Endothelial cell of umbilical vein (primary cell): ENCODE results near the gene ZNF892. TPM values are rescaled to one million over a fixed set of nuclear protein-coding genes. Genes with fewer than 3 reads are reported as not detected.

Source experiments
- BruUV-seq: library from RNA; stranded (reverse); fragments of 400-500 nt; replicated peaks from 2 replicates; lab custom pipeline; 2021; lab: Mats Ljungman, UMichigan
- CTCF ChIA-PET: fragments of 300-600, 350-600 bp; sonication (Branson Sonifier 250); formaldehyde crosslinking; loops from one replicate; lab custom pipeline; 2021; ENCODE audit warnings: antibody characterized with exemption, inconsistent platforms; lab: Charles Lee
- POLR2A ChIA-PET: fragments of 300-600, 350-600 bp; sonication (Branson Sonifier 250); formaldehyde crosslinking; loops from one replicate; lab custom pipeline; 2021; ENCODE audit warnings: antibody characterized with exemption, inconsistent platforms; lab: Charles Lee
- DNase-seq: peaks from one replicate; pipeline ENCODE4 v3.0.0-alpha.2; 2011; ENCODE audit warnings: low read depth, low spot score
- FAIRE-seq: peaks from 2 replicates; lab custom pipeline; 2011; peaks lifted over from hg19 to GRCh38; lab: Jason Lieb, UNC
- H2AFZ ChIP-seq: 2 replicates; pipeline ENCODE4 v1.6.0; 2012; ENCODE audit warnings: low read depth, low read length, control low read depth, inconsistent platforms
- H3K27ac ChIP-seq: 2 replicates; pipeline ENCODE4 v1.5.1; 2011; ENCODE audit warnings: low read depth, mild to moderate bottlenecking, control low read depth, low read length, moderate library complexity; ENCODE audit not compliant: insufficient read depth
- H3K27me3 ChIP-seq, 2 experiments: 2 replicates each; pipeline versions ENCODE4 v1.6.0 to v1.6.1; 2011; ENCODE audit warnings: low read length in 2 of 2, mixed read lengths in 1 of 2; ENCODE audit not compliant: control insufficient read depth in 2 of 2, insufficient read depth in 2 of 2
- H3K36me3 ChIP-seq, 2 experiments: 2 replicates in 1 of 2; 3 replicates in 1 of 2; pipeline ENCODE4 v1.5.1; 2011; ENCODE audit warnings: low read length in 2 of 2, mild to moderate bottlenecking in 1 of 2, moderate library complexity in 1 of 2; ENCODE audit not compliant: control insufficient read depth in 2 of 2, insufficient read depth in 2 of 2; ENCODE audit errors: extremely low read depth in 1 of 2
- H3K4me1 ChIP-seq: 3 replicates; pipeline ENCODE4 v1.5.1; 2011; ENCODE audit warnings: mild to moderate bottlenecking, low read length; ENCODE audit not compliant: control insufficient read depth, insufficient read depth; ENCODE audit errors: extremely low read depth
- H3K4me2 ChIP-seq: 2 replicates; pipeline ENCODE4 v1.6.1; 2011; ENCODE audit warnings: low read length, control low read depth, mixed read lengths; ENCODE audit not compliant: insufficient read depth
- H3K4me3 ChIP-seq, 3 experiments: fragments of 200-600 bp in 1 of 3; sonication (generic), shearing (Covaris generic) in 1 of 3; replicated peaks in 1 of 3; 2 replicates each; pipeline ENCODE4 v1.5.1; 2011 to 2016; ENCODE audit warnings: control low read depth in 3 of 3, low read length in 3 of 3, mild to moderate bottlenecking in 2 of 3, inconsistent platforms in 1 of 3, low read depth in 1 of 3, moderate library complexity in 1 of 3; ENCODE audit not compliant: insufficient read depth in 1 of 3
- H3K79me2 ChIP-seq: 2 replicates; pipeline ENCODE4 v1.6.0; 2012; ENCODE audit warnings: low read length, inconsistent platforms; ENCODE audit not compliant: control insufficient read depth, insufficient read depth
- H3K9ac ChIP-seq: replicated peaks from 2 replicates; pipeline ENCODE3; 2011; ENCODE audit warnings: low read length, control low read depth; ENCODE audit not compliant: insufficient read depth; ENCODE audit errors: extremely low read depth
- H3K9me1 ChIP-seq: replicated peaks from 3 replicates; pipeline ENCODE4 v1.6.0; 2011; ENCODE audit warnings: mild to moderate bottlenecking, low read length; ENCODE audit not compliant: control insufficient read depth, insufficient read depth; ENCODE audit errors: extremely low read depth
- H3K9me3 ChIP-seq: replicated peaks from 2 replicates; pipeline ENCODE4 v1.5.1; 2012; ENCODE audit warnings: low read length, inconsistent platforms; ENCODE audit not compliant: control insufficient read depth, insufficient read depth
- H4K20me1 ChIP-seq: replicated peaks from 2 replicates; pipeline ENCODE3; 2011; ENCODE audit warnings: mild to moderate bottlenecking, low read length; ENCODE audit not compliant: control insufficient read depth, insufficient read depth; ENCODE audit errors: extremely low read depth
- CTCF ChIP-seq, 2 donors: IDR thresholded peaks; 1 replicate in 1 of 2; 2 replicates in 1 of 2; pipeline ENCODE4 v1.5.1; 2011; ENCODE audit warnings: low read length in 2 of 2, mild to moderate bottlenecking in 2 of 2, moderate library complexity in 2 of 2, control low read depth in 1 of 2, inconsistent platforms in 1 of 2, low read depth in 1 of 2; ENCODE audit not compliant: insufficient read depth in 1 of 2; ENCODE audit errors: extremely low read depth in 1 of 2
- FOS ChIP-seq: IDR thresholded peaks from 2 replicates; pipeline ENCODE4 v1.6.1; 2011; ENCODE audit warnings: mild to moderate bottlenecking, low read length, moderate library complexity, borderline replicate concordance; ENCODE audit not compliant: insufficient read depth
- GATA2 ChIP-seq: IDR thresholded peaks from 2 replicates; pipeline ENCODE4 v1.7.0; 2011; ENCODE audit warnings: low read depth, mild to moderate bottlenecking, moderate library complexity, mixed read lengths, low read length; ENCODE audit not compliant: insufficient read length, insufficient read depth
- JUN ChIP-seq: IDR thresholded peaks from 2 replicates; pipeline ENCODE4 v1.6.1; 2011; ENCODE audit warnings: borderline replicate concordance, low read depth; ENCODE audit not compliant: insufficient read length, insufficient read depth
- MAX ChIP-seq: IDR thresholded peaks from 2 replicates; pipeline ENCODE4 v1.6.1; 2011; ENCODE audit not compliant: insufficient read depth, insufficient read length
- POLR2A ChIP-seq: IDR thresholded peaks from 2 replicates; pipeline ENCODE4 v1.6.1; 2012; ENCODE audit warnings: low read depth, mild to moderate bottlenecking, control low read depth, low read length
- POLR2AphosphoS5 ChIP-seq: IDR thresholded peaks from 2 replicates; pipeline ENCODE4 v1.6.1; 2012; ENCODE audit warnings: low read depth, mild to moderate bottlenecking, control low read depth, low read length, moderate library complexity; ENCODE audit not compliant: insufficient read depth
- dilution Hi-C: fragments of 300-500 bp; cut with MboI; formaldehyde crosslinking; loops from one replicate; pipeline ENCODE4 v1.15.0; 2019; ENCODE audit warnings: low sequenced_read_pairs; ENCODE audit not compliant: extremely low pct_ligation_motif_present
- intact Hi-C: fragments of 100-400 bp; cut with micrococcal nuclease; formaldehyde crosslinking; loops from one replicate; pipeline ENCODE4 v1.10.0; 2022
- polyA plus RNA-seq, 4 experiments: library from polyadenylated mRNA; depleted of rRNA in 3 of 4; stranded (reverse) in 3 of 4; unstranded in 1 of 4; fragments of >200 nt; gene quantifications; 2 replicates each; pipeline versions ENCODE4 v1.2.1 to v1.2.3, GENCODE V29; 2011 to 2012; ENCODE audit warnings: missing spikeins in 1 of 4
- total RNA-seq: library from RNA; stranded (reverse); gene quantifications from 2 replicates; pipeline ENCODE4 v1.2.3, GENCODE V29; 2021

Gene ZNF892
- total and polyA plus RNA-seq, 2 donors (not counting 3 experiments of a cell fraction or from before 2014, with no cell fraction given): 0.65 to 3.7 TPM

- Histone ChIP-seq H3K4me1 (no peaks in the 10 kb centered on the region), H3K9ac (no peak overlapping the region), H3K4me2 (no peak overlapping the region), H3K9me3 (peaks cover 2% of the 10 kb centered on the region), H3K27me3 (no peaks in the 10 kb centered on the region), H3K9me1 (no peaks in the 10 kb centered on the region), H3K79me2 (peaks cover 1% of the 10 kb centered on the region), H2AFZ (no peak overlapping the region), H4K20me1 (no peaks in the 10 kb centered on the region), H3K4me3 (no peak overlapping the region), H3K27ac (no peak overlapping the region), H3K36me3 (peaks cover 2 to 13% of the 10 kb centered on the region in 2 experiments)
- BruUV-seq: no TSS peak
- TF ChIP-seq JUN (no peak), CTCF (IDR thresholded peaks at IDR 0.05; ENCODE audit: extremely low read depth in 1 of 2, insufficient read depth in 1 of 2, low read depth in 1 of 2, low read length in 2 of 2) (no peak), FOS (no peak), POLR2A (no peak), MAX (no peak), POLR2AphosphoS5 (no peak), GATA2 (no peak)
- ChIA-PET POLR2A (no interaction called here), CTCF (no interaction called here)
- no peak for FAIRE-seq
- intact Hi-C loops (no loop called here), dilution Hi-C loops (no loop called here)
- no peak for DNase-seq
Observed at GRCh38 chr2:95179451-95179850, 27.9 kb upstream of the ZNF892 start.
